ENCODE results near the gene NLGN2. TPM values are rescaled to one million over a fixed set of nuclear protein-coding genes. Genes with fewer than 3 reads are reported as not detected.
A peak's percentile ranks its signal among the peaks of the same experiment; 100 is the strongest.

The NLGN2 gene
- total RNA-seq, 1 experiment from 2014 or later: 70.2 TPM

GRCh38 chr17:7443499-7444485 is 36.1 kb downstream of the NLGN2 start:
- Histone ChIP-seq H2AK5ac (ENCODE audit: insufficient read length, low read length) (no peak overlapping the region), H3K14ac (ENCODE audit: insufficient read depth, low read length) (no peak overlapping the region), H3K23me2 (ENCODE audit: insufficient read length, low read depth, low read length, poor library complexity, severe bottlenecking) (peaks cover 22% of the 10 kb centered on the region), H3T11ph (ENCODE audit: low read length) (no peak overlapping the region), H3K79me2 (ENCODE audit: insufficient read depth, low read length) (no peaks in the 10 kb centered on the region), H3K27ac (ENCODE audit: insufficient read length, low read depth, low read length) (no peak overlapping the region), H3K9ac (ENCODE audit: extremely low read depth, insufficient read length, low read length) (no peak overlapping the region), H2BK5ac (ENCODE audit: insufficient read length, low read length) (no peak overlapping the region), H4K91ac (ENCODE audit: insufficient read length, low read depth, low read length) (no peak overlapping the region), H3K79me1 (ENCODE audit: insufficient read depth, low read depth, low read length, poor library complexity, severe bottlenecking) (no peaks in the 10 kb centered on the region), H3K9me3 (ENCODE audit: control insufficient read depth, low read depth, low read length) (no peaks in the 10 kb centered on the region), H3K23ac (ENCODE audit: insufficient read length, low read depth, low read length) (no peak overlapping the region), H4K8ac (replicated peaks; ENCODE audit: insufficient read length, low read depth, low read length) (no peak overlapping the region), H3K27me3 (ENCODE audit: insufficient read depth, low read length) (peaks cover 6% of the 10 kb centered on the region), H2BK120ac (ENCODE audit: low read depth, low read length, poor library complexity, severe bottlenecking) (no peak overlapping the region), H2BK20ac (ENCODE audit: low read depth, low read length, poor library complexity, severe bottlenecking) (no peak overlapping the region), H3K4me2 (ENCODE audit: insufficient read depth, insufficient read length, low read length) (peak overlapping the region; percentile 22), H2BK12ac (ENCODE audit: insufficient read length, low read depth, low read length) (no peak overlapping the region), H4K20me1 (ENCODE audit: control insufficient read depth, insufficient read depth, insufficient read length) (no peaks in the 10 kb centered on the region), H3K18ac (ENCODE audit: insufficient read length, low read depth, low read length) (no peak overlapping the region), H4K5ac (ENCODE audit: insufficient read length, low read depth, low read length) (no peak overlapping the region), H3K4ac (ENCODE audit: low read depth, low read length) (no peak overlapping the region), H2BK15ac (ENCODE audit: low read depth, low read length) (no peak overlapping the region), H3K56ac (ENCODE audit: insufficient read length, low read depth, low read length) (no peak overlapping the region), H2AFZ (ENCODE audit: low read length) (no peak overlapping the region), H3K4me1 (ENCODE audit: insufficient read depth, low read length) (no peaks in the 10 kb centered on the region; the same call in 1 of the 2 replicates)
- DNase-seq: no peak
- no peaks in the 10 kb centered on the region; a peak in 1 of 5 replicates for H3K9me3 Mint-ChIP-seq
- peaks cover 3 to 18% (median 5%) of the 10 kb centered on the region in 3 experiments for H3K36me3 Mint-ChIP-seq (ENCODE audit: insufficient read depth in 1 of 3, low read depth in 3 of 3)
- H3K27me3 Mint-ChIP-seq (ENCODE audit: low read depth): peaks cover 20% of the 10 kb centered on the region
- H3K4me1 Mint-ChIP-seq: peaks cover 35 to 52% of the 10 kb centered on the region in 2 experiments
- H3K4me3 Mint-ChIP-seq: peak overlapping the region in 1 of 2 experiments; percentile 94; a peak in 4 of 5 replicates
- WGBS (ENCODE audit: extremely low coverage, insufficient read length, low lambda C conversion rate): no CpG with 5 or more reads among the region's 7 CpGs
- H3K27ac Mint-ChIP-seq: no peak overlapping the region
- TF ChIP-seq CTCF (conservative IDR thresholded peaks at IDR 0.05): no peak
